HG02798 (cell line): ENCODE data around the gene SOWAHB.
"Not testable (repeated sequence)": the region's sequence is repeated elsewhere in the genome, so short reads cannot be mapped to it uniquely, and the experiment has no call there.

Source experiments
- ATAC-seq: cut with Tn5 transposase; IDR thresholded peaks from one replicate; pipeline ENCODE4 v1.9.1; 2021; ENCODE audit warnings: mild to moderate bottlenecking; ENCODE audit not compliant: unreplicated experiment, poor library complexity

Gene SOWAHB

DNA sequence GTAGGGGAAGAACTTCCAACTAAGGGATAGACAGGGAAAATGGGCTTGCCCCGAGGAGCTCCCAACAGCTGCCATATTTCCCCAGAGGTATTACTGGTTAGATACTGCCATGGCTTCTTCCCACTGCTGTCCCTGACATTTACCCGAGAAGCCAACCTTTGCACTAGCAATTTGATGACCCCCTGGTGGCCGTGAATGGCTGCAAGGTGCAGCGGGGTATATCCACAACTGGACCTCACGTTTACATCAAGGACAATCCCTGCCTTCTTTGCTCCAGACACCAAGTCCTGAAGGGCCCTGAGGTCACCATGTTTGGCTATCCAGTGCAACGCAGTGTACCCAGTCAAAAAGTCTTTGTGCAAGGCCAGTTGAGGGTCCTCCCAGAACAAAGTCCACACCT lies 2.3 kb downstream of the SOWAHB start:
- ATAC-seq = no peak

DNA sequence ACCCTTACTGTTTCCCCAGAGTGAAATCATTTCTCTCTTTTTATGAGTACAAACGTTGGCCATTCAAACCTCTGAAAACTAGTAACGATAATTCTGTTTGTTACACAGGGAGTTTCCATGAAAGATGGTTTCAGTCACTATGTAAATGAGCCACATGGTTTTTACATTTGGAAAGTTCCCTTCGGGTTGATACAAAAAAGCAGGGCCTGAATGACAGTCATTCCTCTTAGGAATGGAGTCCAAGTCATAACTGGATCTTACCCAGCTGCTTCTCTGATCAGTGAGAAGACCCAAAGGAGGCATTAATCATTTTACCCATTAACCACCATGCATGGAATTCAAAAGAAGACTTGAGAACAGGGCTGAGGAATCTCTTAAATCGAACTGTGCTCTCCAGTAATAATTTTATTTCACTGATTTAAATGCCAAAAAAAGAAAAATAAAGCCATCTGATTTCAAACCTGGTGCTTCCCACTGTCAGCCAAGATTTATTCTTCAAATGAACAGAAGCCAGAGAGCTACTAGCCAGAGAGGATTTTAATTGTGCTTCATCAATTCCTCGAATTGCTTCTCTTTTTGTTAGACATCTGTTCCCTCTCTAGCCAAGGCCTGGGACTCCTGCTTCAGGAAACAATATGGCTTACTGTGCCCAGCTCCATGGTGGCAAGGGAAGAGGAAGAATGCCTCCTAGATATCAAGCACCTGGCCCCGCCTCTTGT lies 3.2 kb downstream of the SOWAHB start:
- no peak for ATAC-seq

- ATAC-seq = no peak
These were observed 5.3 kb downstream of the SOWAHB start for GRCh38 chr4:76892601-76893000.

DNA sequence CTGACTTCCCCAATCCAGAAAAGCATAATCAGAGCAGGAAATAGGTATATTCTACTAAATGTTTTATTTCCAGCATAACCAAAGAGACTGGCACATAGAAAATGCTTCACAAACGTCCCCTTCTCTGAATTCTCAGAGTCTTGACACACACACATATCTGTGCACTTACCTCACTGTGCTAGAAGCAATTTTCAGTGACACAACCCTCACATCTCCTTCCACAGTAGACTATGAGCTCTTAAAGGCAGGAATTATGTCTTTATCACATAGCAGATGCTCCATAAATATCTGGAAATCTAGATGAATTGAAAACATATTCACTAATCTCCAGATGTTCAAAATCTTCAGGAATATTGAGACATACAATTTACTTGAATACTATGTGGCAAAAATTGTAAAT lies 5.9 kb downstream of the SOWAHB start:
- ATAC-seq = no peak

DNA sequence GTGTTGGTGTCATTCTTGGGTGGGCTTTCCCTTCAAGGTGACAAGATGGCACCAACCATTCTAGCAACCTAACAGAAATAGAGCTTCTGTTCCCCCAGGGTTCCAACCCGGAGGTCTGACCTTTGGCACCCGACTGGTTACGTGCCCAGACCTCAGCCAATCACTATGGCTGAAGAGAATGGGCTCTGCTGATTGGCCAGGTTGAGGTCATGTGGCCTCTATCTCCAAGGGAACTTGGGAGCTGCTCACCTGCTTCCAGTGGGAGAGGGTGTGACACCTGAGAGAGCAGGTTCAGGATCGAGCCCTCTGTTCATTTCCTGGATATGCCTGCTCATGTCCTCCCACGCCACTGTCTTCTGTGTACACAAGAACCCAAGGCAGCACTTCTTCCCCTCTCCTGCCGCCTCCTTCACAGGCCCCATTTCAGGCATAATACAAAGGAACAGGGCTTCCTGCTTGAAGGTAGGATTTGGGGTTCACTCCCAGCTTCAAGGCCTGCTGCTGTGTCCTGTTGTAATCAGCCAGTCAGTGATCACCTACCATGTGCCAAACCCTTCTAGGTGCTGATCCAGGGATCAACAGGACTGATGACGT lies 11.0 kb downstream of the SOWAHB start:
- no peak for ATAC-seq

DNA sequence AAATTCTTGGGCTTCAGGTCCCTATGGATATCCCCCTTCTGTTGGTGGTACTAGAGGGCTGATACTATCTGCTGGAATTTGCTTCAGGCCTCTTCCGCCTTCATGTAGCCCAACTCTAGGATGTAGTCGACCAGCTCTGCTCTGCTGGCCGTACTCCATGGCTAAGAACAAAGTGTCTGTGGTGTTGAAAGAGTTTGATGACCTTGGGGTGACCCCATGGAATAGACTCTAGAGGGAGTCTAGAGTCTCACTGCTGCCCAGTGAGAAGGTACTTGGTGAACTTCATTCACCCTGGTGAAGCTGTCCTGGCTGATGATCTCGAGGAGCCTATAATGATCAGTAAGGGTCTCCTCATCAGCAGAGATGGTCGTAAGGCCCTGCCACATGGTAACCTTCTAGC lies 11.7 kb downstream of the SOWAHB start:
- no peak for ATAC-seq

- no peak for ATAC-seq
These were observed 14.8 kb downstream of the SOWAHB start for GRCh38 chr4:76883147-76883546.

- no peak for ATAC-seq
These were observed 15.3 kb downstream of the SOWAHB start for GRCh38 chr4:76882630-76883029.

DNA sequence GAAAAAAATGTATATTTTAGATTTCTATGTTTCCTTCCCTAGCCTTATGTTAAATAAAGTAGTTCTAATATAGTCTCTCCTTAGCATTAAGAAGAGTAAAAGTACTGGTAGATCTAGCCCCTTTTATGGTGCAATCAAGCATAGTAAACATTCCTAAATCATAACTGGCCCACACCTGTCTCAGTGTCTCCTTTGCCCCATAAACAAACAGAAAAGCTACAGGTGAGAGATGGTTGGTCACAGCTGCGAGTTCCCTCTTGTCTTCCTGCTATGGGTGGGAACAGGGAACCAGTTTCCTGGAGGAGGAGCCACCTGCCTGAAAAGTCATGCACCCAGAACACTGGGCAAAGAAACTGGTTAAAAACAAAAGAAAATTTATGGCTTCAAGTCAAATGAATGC lies 16.6 kb downstream of the SOWAHB start:
- ATAC-seq = no peak

- no peak for ATAC-seq
These were observed 18.1 kb downstream of the SOWAHB start for GRCh38 chr4:76879731-76880364.

GRCh38 chr4:76878641-76879165 lies 19.2 kb downstream of the SOWAHB start:
- not testable (repeated sequence) for ATAC-seq

GRCh38 chr4:76874176-76874575 lies 23.8 kb downstream of the SOWAHB start:
- no peak for ATAC-seq

- ATAC-seq = no peak
These were observed 24.4 kb downstream of the SOWAHB start for GRCh38 chr4:76873495-76873894.

- no peak for ATAC-seq
These were observed 25.4 kb downstream of the SOWAHB start for GRCh38 chr4:76872556-76872955.

- ATAC-seq = not testable (repeated sequence)
These were observed 29.2 kb downstream of the SOWAHB start for GRCh38 chr4:76868780-76869179.

DNA sequence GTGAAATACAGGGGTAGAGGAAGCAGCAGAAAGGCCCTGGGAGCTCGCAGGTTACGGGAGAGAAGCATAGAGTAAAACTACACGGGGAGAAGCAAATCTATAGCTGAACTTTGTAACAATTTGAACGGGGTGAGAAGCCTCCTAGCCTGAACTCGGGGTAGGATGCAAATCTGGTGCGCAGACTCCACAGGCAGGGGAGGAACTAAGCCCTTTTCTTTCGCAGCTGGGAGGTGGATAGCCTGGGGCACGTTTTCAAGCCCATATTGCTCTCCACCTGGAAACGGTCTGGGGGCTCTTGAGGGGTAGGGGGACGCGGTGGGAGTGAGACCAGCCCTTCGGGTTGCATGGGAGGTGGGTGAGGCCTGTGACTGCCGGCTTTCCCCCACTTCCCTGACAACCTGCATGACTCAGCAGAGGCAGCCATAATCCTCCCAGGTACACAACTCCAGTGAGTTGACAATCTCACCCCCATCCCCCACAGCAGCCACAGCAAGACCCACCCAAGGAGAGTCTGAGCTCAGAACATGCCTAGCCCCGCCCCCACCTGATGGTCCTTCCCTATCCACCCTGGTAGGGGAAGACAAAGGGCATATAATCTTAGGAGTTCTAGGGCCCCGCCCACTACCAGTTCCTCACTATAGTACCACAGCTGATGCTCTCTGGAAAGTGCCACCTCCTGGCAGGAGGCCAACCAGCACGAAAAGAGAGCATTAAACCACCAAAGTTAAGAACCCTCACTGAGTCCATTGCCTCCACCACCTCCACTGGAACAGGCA lies 29.9 kb downstream of the SOWAHB start:
- ATAC-seq = no peak

GRCh38 chr4:76867377-76867776 lies 30.6 kb downstream of the SOWAHB start:
- no peak for ATAC-seq

DNA sequence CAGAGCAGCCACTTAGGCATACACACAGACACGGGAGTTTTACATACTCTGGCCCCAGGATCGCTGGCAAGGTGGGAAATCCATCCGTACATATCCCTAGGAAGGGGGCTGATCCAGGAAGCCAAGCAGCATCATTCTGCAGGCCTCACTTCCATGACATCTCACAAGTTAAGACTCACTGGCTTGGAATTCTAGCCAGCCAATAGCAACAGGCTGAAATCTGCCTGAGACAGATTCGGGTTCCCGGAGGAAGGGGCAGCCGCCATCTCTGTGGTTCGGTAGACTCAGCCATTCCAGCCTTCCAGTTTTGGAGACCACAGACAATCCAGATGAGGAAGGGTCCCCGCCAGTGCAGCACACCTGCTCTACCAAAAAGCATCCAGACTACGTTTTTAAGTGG lies 31.3 kb downstream of the SOWAHB start:
- ATAC-seq = no peak

GRCh38 chr4:76858319-76858718 lies 39.6 kb downstream of the SOWAHB start:
- no peak for ATAC-seq

GRCh38 chr4:76857074-76857409 lies 40.9 kb downstream of the SOWAHB start:
- no peak for ATAC-seq
